ENCODE measurements around the gene ACAP3. TPM values are rescaled to one million over a fixed set of nuclear protein-coding genes. Genes with fewer than 3 reads are reported as not detected.
A peak's percentile ranks its signal among the peaks of the same experiment; 100 is the strongest.

Gene ACAP3
- total and polyA plus RNA-seq, 2 donors (not counting 3 experiments of a cell fraction or from before 2014, with no cell fraction given), result 27.8 to 39.0 TPM

DNA sequence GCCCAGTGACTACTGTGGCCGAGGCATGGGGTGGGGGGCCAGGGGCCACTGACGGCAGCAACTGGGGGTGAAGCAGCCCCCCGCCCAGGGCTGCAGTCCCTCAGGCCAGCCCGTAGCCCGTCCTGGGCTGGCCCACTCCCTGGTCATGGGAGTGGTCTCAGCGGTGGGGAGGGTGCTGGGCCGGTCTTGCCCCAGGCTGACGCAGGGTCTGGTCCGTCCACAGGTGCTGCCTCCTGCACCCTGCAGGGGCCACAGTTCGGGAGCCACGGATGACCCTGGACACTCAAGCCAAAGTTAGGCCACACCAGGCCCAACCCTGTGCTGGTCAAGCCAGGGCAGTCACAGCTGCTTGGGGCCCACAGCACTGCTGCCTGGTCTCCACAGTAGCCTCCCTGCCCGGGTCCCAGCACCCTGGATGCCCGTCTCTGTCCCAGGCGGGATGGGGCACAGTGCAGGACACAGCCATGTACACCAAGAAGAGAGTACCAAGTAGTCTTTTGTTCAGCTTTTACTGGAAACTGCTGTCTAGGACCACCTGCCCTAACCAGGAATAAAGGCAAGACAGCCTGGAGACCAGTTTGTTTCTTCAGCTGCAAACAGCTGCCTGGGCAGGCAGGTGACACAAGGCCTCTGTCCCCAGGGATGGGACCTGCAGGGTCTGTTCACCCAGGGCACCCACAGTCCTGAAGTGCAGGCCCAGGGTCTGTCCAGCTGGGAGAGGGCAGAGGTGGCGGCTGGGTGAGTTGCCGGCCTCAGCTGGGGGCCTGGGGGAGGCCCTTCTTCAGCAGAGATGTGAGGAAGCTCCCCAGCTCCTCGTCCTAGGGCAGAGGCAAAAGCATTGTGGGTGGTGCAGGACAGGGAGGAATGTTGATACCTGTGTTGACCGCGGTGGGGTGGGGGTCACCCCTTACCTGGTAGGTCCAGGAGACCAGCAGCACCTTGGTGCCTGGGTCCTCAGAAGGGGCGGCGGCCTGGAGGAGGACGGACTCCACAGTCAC is 3.7 kb upstream of the ACAP3 start:
- FAIRE-seq, result no peak
- H3K4me1 ChIP-seq (ENCODE audit: control insufficient read depth, extremely low read depth, insufficient read depth, low read length), result peaks cover 12% of the 10 kb centered on the region
- ChIA-PET POLR2A (no interaction called here), CTCF (no interaction called here)
- H2AFZ ChIP-seq (ENCODE audit: low read depth, low read length), result no peak overlapping the region
- intact Hi-C loops (cut with micrococcal nuclease), result no loop called here
- no peak overlapping the region for H3K4me3 ChIP-seq (replicated peaks in 1 of 3; ENCODE audit: insufficient read depth in 1 of 3, low read depth in 1 of 3, low read length in 3 of 3)
- H4K20me1 ChIP-seq (replicated peaks; ENCODE audit: control insufficient read depth, extremely low read depth, insufficient read depth, low read length), result no peaks in the 10 kb centered on the region
- no peak overlapping the region for H3K4me2 ChIP-seq (ENCODE audit: insufficient read depth, low read length)
- TF ChIP-seq EZH2 (IDR thresholded peaks at IDR 0.05; ENCODE audit: borderline replicate concordance, low read depth, low read length, severe bottlenecking) (no peak), MYC (IDR thresholded peaks at IDR 0.05; ENCODE audit: low read depth, low read length) (no peak), CTCF (IDR thresholded peaks at IDR 0.05; ENCODE audit: extremely low read depth in 1 of 2, insufficient read depth in 1 of 2, low read depth in 1 of 2, low read length in 2 of 2) (no peak), POLR2A (IDR thresholded peaks at IDR 0.05; ENCODE audit: low read depth, low read length) (no peak), MAX (IDR thresholded peaks at IDR 0.05; ENCODE audit: insufficient read depth, insufficient read length) (no peak), JUN (IDR thresholded peaks at IDR 0.05; ENCODE audit: borderline replicate concordance, insufficient read depth, insufficient read length, low read depth) (no peak), GATA2 (IDR thresholded peaks at IDR 0.05; ENCODE audit: insufficient read depth, insufficient read length, low read depth, low read length) (no peak), FOS (IDR thresholded peaks at IDR 0.05; ENCODE audit: borderline replicate concordance, insufficient read depth, low read length) (no peak), POLR2AphosphoS5 (IDR thresholded peaks at IDR 0.05; ENCODE audit: insufficient read depth, low read depth, low read length) (no peak)
- dilution Hi-C loops (cut with MboI; ENCODE audit: extremely low pct_ligation_motif_present, low sequenced_read_pairs), result no loop called here
- H3K9me3 ChIP-seq (replicated peaks; ENCODE audit: control insufficient read depth, insufficient read depth, low read length), result no peaks in the 10 kb centered on the region
- TSS peak; percentile 16 for BruUV-seq (replicated peaks)
- no peak for DNase-seq (ENCODE audit: low read depth, low spot score)
- peaks cover 1% of the 10 kb centered on the region for H3K79me2 ChIP-seq (ENCODE audit: control insufficient read depth, insufficient read depth, low read length)
- no peaks in the 10 kb centered on the region for H3K9me1 ChIP-seq (replicated peaks; ENCODE audit: control insufficient read depth, extremely low read depth, insufficient read depth, low read length)
- H3K9ac ChIP-seq (replicated peaks; ENCODE audit: extremely low read depth, insufficient read depth, low read length), result no peak overlapping the region
- H3K27ac ChIP-seq (ENCODE audit: insufficient read depth, low read depth, low read length), result no peak overlapping the region
- H3K27me3 ChIP-seq (ENCODE audit: control insufficient read depth in 2 of 2, insufficient read depth in 2 of 2, low read length in 2 of 2), result no peaks in the 10 kb centered on the region
- peaks cover 0 to 41% of the 10 kb centered on the region in 2 experiments for H3K36me3 ChIP-seq (ENCODE audit: control insufficient read depth in 2 of 2, extremely low read depth in 1 of 2, insufficient read depth in 2 of 2, low read length in 2 of 2)

Data from endothelial cell of umbilical vein (primary cell).